ENCODE data around the gene OPA3. TPM values are rescaled to one million over a fixed set of nuclear protein-coding genes. Genes with fewer than 3 reads are reported as not detected.

The OPA3 gene
- total and polyA plus RNA-seq, 5 donors from 2014 or later = 4.7 to 8.2 (median 6.9) TPM

- Mint-ChIP-seq H3K4me3 (peak overlapping the region in 1 of 4 donors; percentile 52), H3K27me3 (peaks cover 21% of the 10 kb centered on the region), H3K4me1 (peaks cover 0 to 25% (median 13%) of the 10 kb centered on the region in 4 donors), H3K9me3 (peaks cover 0 to 2% (median 0%) of the 10 kb centered on the region in 7 donors), H3K27ac (no peak overlapping the region), H3K36me3 (no peaks in the 10 kb centered on the region)
- no peaks in the 10 kb centered on the region for H3K27me3 ChIP-seq (ENCODE audit: control insufficient read depth, insufficient read depth, low read length)
- ATAC-seq (ENCODE audit: low read depth in 2 of 2) (no peak), DNase-seq (no peak)
- H3K4me1 ChIP-seq (ENCODE audit: control insufficient read depth, insufficient read depth, low read length, poor library complexity, severe bottlenecking) = peaks cover 16% of the 10 kb centered on the region
- no peak overlapping the region for H3K4me3 ChIP-seq (ENCODE audit: low read depth, low read length)
- no peak overlapping the region for H3K27ac ChIP-seq (ENCODE audit: insufficient read depth, low read length, poor library complexity, severe bottlenecking)
- no peaks in the 10 kb centered on the region for H3K9me3 ChIP-seq (ENCODE audit: control insufficient read depth in 2 of 2, low read length in 2 of 2)
- no peaks in the 10 kb centered on the region for H3K36me3 ChIP-seq (ENCODE audit: control insufficient read depth, insufficient read depth, low read length)
These were observed 95.9 kb downstream of the OPA3 start for GRCh38 chr19:45488708-45489107.

DNA sequence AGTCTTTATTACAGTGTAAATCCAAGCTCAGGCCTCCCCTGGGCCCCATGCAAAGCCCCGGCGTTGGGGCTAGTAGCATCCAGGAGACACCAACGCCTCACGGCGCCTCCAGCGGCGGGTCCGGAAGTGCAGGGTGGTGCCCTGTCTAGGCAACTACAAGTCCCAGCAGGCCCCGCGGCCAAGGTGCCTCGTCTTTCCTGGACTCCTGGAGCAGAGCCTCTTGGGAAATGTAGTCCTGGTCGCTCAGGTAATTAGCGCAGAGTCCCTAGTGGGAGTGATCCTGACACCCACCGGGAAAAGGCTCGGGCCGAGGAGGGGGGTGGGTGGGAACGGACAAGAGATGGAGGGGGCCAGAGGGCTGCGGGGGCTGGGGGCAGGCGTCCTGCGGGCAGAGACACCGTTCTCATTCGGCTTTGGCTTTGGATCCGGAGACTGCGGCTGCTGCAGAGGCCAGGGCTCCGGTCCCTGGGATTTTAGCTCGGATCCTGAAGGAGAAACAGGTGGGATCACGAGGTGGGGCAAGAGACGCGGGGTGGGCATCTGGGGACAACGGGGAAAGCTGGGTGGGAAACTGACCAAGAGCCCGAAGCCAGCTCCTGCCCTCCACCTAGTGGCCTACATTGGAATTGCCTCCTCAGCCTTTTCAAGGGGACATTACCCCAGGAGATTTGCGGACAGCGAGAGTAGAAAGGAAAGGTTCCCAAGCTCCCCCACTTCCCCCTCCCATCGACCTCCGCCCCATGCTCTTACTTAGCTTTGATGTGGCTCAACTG lies 99.1 kb downstream of the OPA3 start:
- no peaks in the 10 kb centered on the region for H3K27me3 ChIP-seq (ENCODE audit: control insufficient read depth, insufficient read depth, low read length)
- peaks cover 0 to 2% (median 0%) of the 10 kb centered on the region in 7 donors for H3K9me3 Mint-ChIP-seq
- no peaks in the 10 kb centered on the region for H3K36me3 Mint-ChIP-seq
- H3K4me3 Mint-ChIP-seq = peak overlapping the region; percentile 87 to 98 (median 94)
- peaks cover 0 to 17% (median 6%) of the 10 kb centered on the region in 4 donors for H3K4me1 Mint-ChIP-seq
- no peaks in the 10 kb centered on the region for H3K9me3 ChIP-seq (ENCODE audit: control insufficient read depth in 2 of 2, low read length in 2 of 2)
- peak; percentile 100 for ATAC-seq (ENCODE audit: low read depth in 2 of 2)
- H3K4me3 ChIP-seq (ENCODE audit: low read depth, low read length) = peak overlapping the region; percentile 66
- H3K4me1 ChIP-seq (ENCODE audit: control insufficient read depth, insufficient read depth, low read length, poor library complexity, severe bottlenecking) = peaks cover 7% of the 10 kb centered on the region
- peak overlapping the region; percentile 35 for H3K27ac ChIP-seq (ENCODE audit: insufficient read depth, low read length, poor library complexity, severe bottlenecking)
- peaks cover 5% of the 10 kb centered on the region for H3K27me3 Mint-ChIP-seq
- H3K27ac Mint-ChIP-seq = peak overlapping the region in 1 of 3 donors; percentile 88
- H3K36me3 ChIP-seq (ENCODE audit: control insufficient read depth, insufficient read depth, low read length) = no peaks in the 10 kb centered on the region
- peak; percentile 93 to 96 (median 95) for DNase-seq

GRCh38 chr19:45484273-45484945 lies 100.2 kb downstream of the OPA3 start:
- Mint-ChIP-seq H3K27me3 (peaks cover 5% of the 10 kb centered on the region), H3K9me3 (peaks cover 0 to 2% (median 0%) of the 10 kb centered on the region in 7 donors), H3K4me1 (peaks cover 0 to 17% (median 7%) of the 10 kb centered on the region in 4 donors), H3K36me3 (no peaks in the 10 kb centered on the region), H3K4me3 (peak overlapping the region; percentile 20 to 78 (median 64)), H3K27ac (no peak overlapping the region)
- peaks cover 7% of the 10 kb centered on the region for H3K4me1 ChIP-seq (ENCODE audit: control insufficient read depth, insufficient read depth, low read length, poor library complexity, severe bottlenecking)
- no peaks in the 10 kb centered on the region for H3K9me3 ChIP-seq (ENCODE audit: control insufficient read depth in 2 of 2, low read length in 2 of 2)
- H3K27ac ChIP-seq (ENCODE audit: insufficient read depth, low read length, poor library complexity, severe bottlenecking) = no peak overlapping the region
- no peaks in the 10 kb centered on the region for H3K27me3 ChIP-seq (ENCODE audit: control insufficient read depth, insufficient read depth, low read length)
- DNase-seq = no peak
- ATAC-seq (ENCODE audit: low read depth in 2 of 2) = no peak
- H3K36me3 ChIP-seq (ENCODE audit: control insufficient read depth, insufficient read depth, low read length) = no peaks in the 10 kb centered on the region
- H3K4me3 ChIP-seq (ENCODE audit: low read depth, low read length) = no peak overlapping the region

- Histone ChIP-seq H3K27ac (ENCODE audit: insufficient read depth, low read length, poor library complexity, severe bottlenecking) (no peak overlapping the region), H3K36me3 (ENCODE audit: control insufficient read depth, insufficient read depth, low read length) (no peaks in the 10 kb centered on the region), H3K9me3 (ENCODE audit: control insufficient read depth in 2 of 2, low read length in 2 of 2) (no peaks in the 10 kb centered on the region), H3K4me3 (ENCODE audit: low read depth, low read length) (no peak overlapping the region), H3K27me3 (ENCODE audit: control insufficient read depth, insufficient read depth, low read length) (no peaks in the 10 kb centered on the region), H3K4me1 (ENCODE audit: control insufficient read depth, insufficient read depth, low read length, poor library complexity, severe bottlenecking) (peaks cover 15% of the 10 kb centered on the region)
- Mint-ChIP-seq H3K9me3 (no peaks in the 10 kb centered on the region), H3K27me3 (peaks cover 13% of the 10 kb centered on the region), H3K4me1 (peaks cover 7 to 26% (median 16%) of the 10 kb centered on the region in 4 donors), H3K4me3 (no peak overlapping the region), H3K36me3 (no peaks in the 10 kb centered on the region), H3K27ac (no peak overlapping the region)
- DNase-seq = no peak
- ATAC-seq (ENCODE audit: low read depth in 2 of 2) = no peak
These were observed 101.6 kb downstream of the OPA3 start for GRCh38 chr19:45483033-45483432.

GRCh38 chr19:45478454-45479238 lies 106.0 kb downstream of the OPA3 start:
- Histone ChIP-seq H3K27ac (ENCODE audit: insufficient read depth, low read length, poor library complexity, severe bottlenecking) (peak overlapping the region; percentile 95), H3K4me1 (ENCODE audit: control insufficient read depth, insufficient read depth, low read length, poor library complexity, severe bottlenecking) (peaks cover 14% of the 10 kb centered on the region), H3K4me3 (ENCODE audit: low read depth, low read length) (peak overlapping the region; percentile 87), H3K36me3 (ENCODE audit: control insufficient read depth, insufficient read depth, low read length) (no peaks in the 10 kb centered on the region), H3K9me3 (ENCODE audit: control insufficient read depth in 2 of 2, low read length in 2 of 2) (no peaks in the 10 kb centered on the region), H3K27me3 (ENCODE audit: control insufficient read depth, insufficient read depth, low read length) (no peaks in the 10 kb centered on the region)
- ATAC-seq (ENCODE audit: low read depth in 2 of 2) (peak; percentile 85 to 86), DNase-seq (peak; percentile 78 to 93 (median 90))
- Mint-ChIP-seq H3K27ac (peak overlapping the region; percentile 95 to 99 (median 98)), H3K9me3 (peaks cover 0 to 1% (median 0%) of the 10 kb centered on the region in 7 donors), H3K36me3 (no peaks in the 10 kb centered on the region), H3K4me3 (peak overlapping the region; percentile 90 to 95 (median 91)), H3K27me3 (peaks cover 8% of the 10 kb centered on the region), H3K4me1 (peaks cover 12 to 31% (median 23%) of the 10 kb centered on the region in 4 donors)

- Mint-ChIP-seq H3K4me1 (peaks cover 12 to 31% (median 23%) of the 10 kb centered on the region in 4 donors), H3K36me3 (no peaks in the 10 kb centered on the region), H3K27me3 (peaks cover 8% of the 10 kb centered on the region), H3K4me3 (peak overlapping the region; percentile 90 to 95 (median 91)), H3K9me3 (peaks cover 0 to 1% (median 0%) of the 10 kb centered on the region in 7 donors), H3K27ac (peak overlapping the region; percentile 95 to 99 (median 98))
- H3K27me3 ChIP-seq (ENCODE audit: control insufficient read depth, insufficient read depth, low read length) = no peaks in the 10 kb centered on the region
- no peaks in the 10 kb centered on the region for H3K9me3 ChIP-seq (ENCODE audit: control insufficient read depth in 2 of 2, low read length in 2 of 2)
- peak overlapping the region; percentile 95 for H3K27ac ChIP-seq (ENCODE audit: insufficient read depth, low read length, poor library complexity, severe bottlenecking)
- H3K36me3 ChIP-seq (ENCODE audit: control insufficient read depth, insufficient read depth, low read length) = peaks cover 1% of the 10 kb centered on the region
- ATAC-seq (ENCODE audit: low read depth in 2 of 2) (no peak), DNase-seq (no peak)
- peaks cover 14% of the 10 kb centered on the region for H3K4me1 ChIP-seq (ENCODE audit: control insufficient read depth, insufficient read depth, low read length, poor library complexity, severe bottlenecking)
- peak overlapping the region; percentile 87 for H3K4me3 ChIP-seq (ENCODE audit: low read depth, low read length)
These were observed 106.7 kb downstream of the OPA3 start for GRCh38 chr19:45477713-45478453.
